HepG2 (cell line): Measurements from ENCODE around the gene ABCA4. TPM values are rescaled to one million over a fixed set of nuclear protein-coding genes. Genes with fewer than 3 reads are reported as not detected.

ENCODE experiments used
- ATF7 ChIP-seq, 2 experiments: fragments of 450-650 bp in 1 of 2; sonication (generic) in 1 of 2; formaldehyde crosslinking in 1 of 2; IDR thresholded peaks; 2 replicates each; pipeline versions ENCODE4 v1.4.0 to v1.6.1; 2016 to 2020; ENCODE audit warnings: antibody characterized with exemption in 1 of 2, mild to moderate bottlenecking in 1 of 2, missing genetic modification reagents in 1 of 2
- GLI4 ChIP-seq: sonication (generic); formaldehyde crosslinking; IDR thresholded peaks from 2 replicates; pipeline ENCODE4 v1.5.1; 2020; ENCODE audit warnings: missing genetic modification reagents, mild to moderate bottlenecking, moderate library complexity, borderline replicate concordance
- ISL2 ChIP-seq: sonication (generic); formaldehyde crosslinking; IDR thresholded peaks from 2 replicates; pipeline ENCODE4 v1.5.0; 2020; ENCODE audit warnings: missing genetic modification reagents
- NCOA1 ChIP-seq: sonication (generic); formaldehyde crosslinking; IDR thresholded peaks from 2 replicates; pipeline ENCODE4 v1.9.0; 2021; ENCODE audit warnings: missing genetic modification reagents
- NKX3-1 ChIP-seq: sonication (generic); formaldehyde crosslinking; IDR thresholded peaks from 2 replicates; pipeline ENCODE4 v1.5.0; 2020; ENCODE audit warnings: missing genetic modification reagents
- NR2F1 ChIP-seq, 2 experiments: fragments of 450-650 bp in 1 of 2; formaldehyde crosslinking in 1 of 2; IDR thresholded peaks; 2 replicates each; pipeline versions ENCODE4 v1.5.0 to v1.6.1; 2016 to 2020; ENCODE audit warnings: mild to moderate bottlenecking in 1 of 2, missing compliant biosample characterization in 1 of 2, missing genetic modification reagents in 1 of 2, moderate library complexity in 1 of 2
- NR3C1 ChIP-seq: sonication (generic); formaldehyde crosslinking; IDR thresholded peaks from 2 replicates; pipeline ENCODE4 v1.4.0; 2020; ENCODE audit warnings: missing genetic modification reagents
- PHF8 ChIP-seq: sonication (generic); formaldehyde crosslinking; IDR thresholded peaks from 2 replicates; pipeline ENCODE4 v1.5.0; 2020; ENCODE audit warnings: missing genetic modification reagents
- RFXAP ChIP-seq: sonication (generic); formaldehyde crosslinking; IDR thresholded peaks from 2 replicates; pipeline ENCODE4 v1.4.0; 2020; ENCODE audit warnings: missing genetic modification reagents, borderline replicate concordance
- SALL1 ChIP-seq: sonication (generic); formaldehyde crosslinking; IDR thresholded peaks from 2 replicates; pipeline ENCODE4 v1.8.0; 2022; ENCODE audit warnings: mild to moderate bottlenecking, missing genetic modification reagents
- SIN3B ChIP-seq: fragments of 150-350 bp; IDR thresholded peaks from 2 replicates; pipeline ENCODE4 v1.6.1; 2014; ENCODE audit warnings: low read length
- SMC3 ChIP-seq: IDR thresholded peaks from 2 replicates; pipeline ENCODE4 v1.6.1; 2011; ENCODE audit warnings: low read length, improper control_type of control experiment
- SOX13 ChIP-seq, 3 experiments: fragments of 450-650 bp in 1 of 3; sonication (generic) in 1 of 3; formaldehyde crosslinking in 1 of 3; IDR thresholded peaks in 2 of 3; conservative IDR thresholded peaks in 1 of 3; 2 replicates each; pipeline versions ENCODE4 v1.5.0 to v1.6.1; 2016 to 2020; ENCODE audit warnings: antibody characterized with exemption in 1 of 3, mild to moderate bottlenecking in 1 of 3, missing compliant biosample characterization in 1 of 3, missing genetic modification reagents in 1 of 3, moderate library complexity in 1 of 3
- TGIF2 ChIP-seq: IDR thresholded peaks from 2 replicates; pipeline ENCODE4 v1.6.1; 2016; ENCODE audit warnings: control low read depth, missing compliant biosample characterization
- TIGD3 ChIP-seq: sonication (generic); formaldehyde crosslinking; IDR thresholded peaks from 2 replicates; pipeline ENCODE4 v1.5.1; 2020; ENCODE audit warnings: mild to moderate bottlenecking, missing genetic modification reagents, borderline replicate concordance
- ZNF431 ChIP-seq: sonication (generic); formaldehyde crosslinking; IDR thresholded peaks from 2 replicates; pipeline ENCODE4 v1.9.0; 2022; ENCODE audit warnings: missing genetic modification reagents, low read depth, mild to moderate bottlenecking, borderline replicate concordance
- ZNF501 ChIP-seq: sonication (generic); formaldehyde crosslinking; IDR thresholded peaks from 2 replicates; pipeline ENCODE4 v1.5.1; 2020; ENCODE audit warnings: mild to moderate bottlenecking, moderate library complexity, missing genetic modification reagents
- ZNF687 ChIP-seq: sonication (generic); formaldehyde crosslinking; IDR thresholded peaks from 2 replicates; pipeline ENCODE4 v1.5.1; 2020; ENCODE audit warnings: mild to moderate bottlenecking, missing genetic modification reagents, moderate library complexity
- ZNF883 ChIP-seq: sonication (generic); formaldehyde crosslinking; IDR thresholded peaks from 2 replicates; pipeline ENCODE4 v1.5.1; 2020; ENCODE audit warnings: mild to moderate bottlenecking, missing genetic modification reagents; ENCODE audit errors: not compliant biosample characterization
- ZNF891 ChIP-seq: sonication (generic); formaldehyde crosslinking; IDR thresholded peaks from 2 replicates; pipeline ENCODE4 v1.5.0; 2020; ENCODE audit warnings: mild to moderate bottlenecking, missing genetic modification reagents
- polyA plus RNA-seq, 8 experiments: library from polyadenylated mRNA; depleted of rRNA in 3 of 8; stranded (reverse) in 7 of 8; unstranded in 1 of 8; fragments of >200 nt; fragmentation: Illumina TruSeq in 4 of 8; extraction: Trizol in 4 of 8; gene quantifications; 2 replicates each; pipeline versions ENCODE4 v1.2.1 to v1.2.3, GENCODE V29; 2011 to 2016; ENCODE audit warnings: low read depth in 4 of 8, missing spikeins in 1 of 8, mixed read lengths in 1 of 8; ENCODE audit not compliant: insufficient read depth in 1 of 8
- total RNA-seq, 5 experiments: library from RNA; depleted of rRNA; stranded (reverse); fragments of >200 nt; fragmentation: Illumina TruSeq; extraction: Trizol; gene quantifications; 2 replicates each; pipeline ENCODE4 v1.2.3, GENCODE V29; 2016; ENCODE audit warnings: low read depth in 1 of 5
- TF ChIP-seq, protein P1 (sequence below): IDR thresholded peaks from 2 replicates; pipeline ENCODE4 v1.6.1; 2016; ENCODE audit warnings: low read depth
- TF ChIP-seq, protein P2 (sequence below): conservative IDR thresholded peaks from 2 replicates; pipeline ENCODE4 v1.6.1; 2018; ENCODE audit warnings: missing genetic modification reagents

The ABCA4 gene
- total and polyA plus RNA-seq, 2 of the 13 experiments (the other 11 are each of a cell fraction or from before 2014, with no cell fraction given), result 0.24 to 0.67 TPM

DNA sequence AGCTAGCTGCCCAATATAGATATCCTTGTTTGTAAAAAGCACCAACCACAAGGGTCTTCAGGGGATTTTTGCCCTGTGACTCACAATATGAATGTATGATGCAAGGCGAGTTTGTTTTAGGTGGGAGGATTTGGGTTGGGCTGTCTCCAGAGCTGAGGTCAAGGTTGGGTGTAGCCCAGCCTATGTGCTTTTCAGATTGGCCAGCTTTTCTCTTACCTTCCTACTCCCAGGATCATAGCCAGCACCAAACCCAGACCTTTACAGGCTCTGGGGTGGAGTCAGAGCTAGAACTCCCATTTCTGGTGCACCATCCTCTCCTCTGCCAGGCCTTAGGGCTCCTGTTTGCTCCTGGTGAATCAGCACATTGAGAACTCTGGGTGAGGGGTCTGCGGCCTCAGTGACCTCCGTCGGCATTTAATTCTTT lies 156.2 kb downstream of the ABCA4 start (continued):
- no peak for TF ChIP-seq GLI4 (CRISPR knock-in tag)
- TF ChIP-seq SMC3, result no peak
- peak; percentile 70 for TF ChIP-seq SALL1 (CRISPR knock-in tag)
- TF ChIP-seq ZNF501 (CRISPR knock-in tag), result no peak
- no peak for TF ChIP-seq PHF8 (CRISPR knock-in tag)
- no peak for TF ChIP-seq TGIF2 (CRISPR knock-in tag)
- TF ChIP-seq SIN3B, result no peak
- TF ChIP-seq NR2F1 (CRISPR knock-in tag; IDR thresholded peaks at IDR 0.05), result peak; percentile 56 to 76; a peak in 3 of 4 replicates
- TF ChIP-seq NKX3-1 (CRISPR knock-in tag), result no peak
- TF ChIP-seq, protein P1, sequence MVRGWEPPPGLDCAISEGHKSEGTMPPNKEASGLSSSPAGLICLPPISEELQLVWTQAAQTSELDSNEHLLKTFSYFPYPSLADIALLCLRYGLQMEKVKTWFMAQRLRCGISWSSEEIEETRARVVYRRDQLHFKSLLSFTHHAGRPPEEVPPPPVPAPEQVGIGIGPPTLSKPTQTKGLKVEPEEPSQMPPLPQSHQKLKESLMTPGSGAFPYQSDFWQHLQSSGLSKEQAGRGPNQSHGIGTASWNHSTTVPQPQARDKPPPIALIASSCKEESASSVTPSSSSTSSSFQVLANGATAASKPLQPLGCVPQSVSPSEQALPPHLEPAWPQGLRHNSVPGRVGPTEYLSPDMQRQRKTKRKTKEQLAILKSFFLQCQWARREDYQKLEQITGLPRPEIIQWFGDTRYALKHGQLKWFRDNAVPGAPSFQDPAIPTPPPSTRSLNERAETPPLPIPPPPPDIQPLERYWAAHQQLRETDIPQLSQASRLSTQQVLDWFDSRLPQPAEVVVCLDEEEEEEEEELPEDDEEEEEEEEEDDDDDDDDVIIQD (CRISPR knock-in tag), result peak; percentile 59; the same call in 1 of the 2 replicates
- TF ChIP-seq NCOA1 (CRISPR knock-in tag), result no peak
- no peak for TF ChIP-seq ZNF883 (CRISPR knock-in tag)
- no peak for TF ChIP-seq TIGD3 (CRISPR knock-in tag)
- no peak for TF ChIP-seq ZNF431 (CRISPR knock-in tag)
- TF ChIP-seq ZNF687 (CRISPR knock-in tag), result no peak
- TF ChIP-seq RFXAP (CRISPR knock-in tag), result no peak
- no peak for TF ChIP-seq ZNF891 (CRISPR knock-in tag)
- TF ChIP-seq ISL2 (CRISPR knock-in tag), result 0 out of 2 replicates have a peak, but pooled peaks have one; percentile 22
- TF ChIP-seq SOX13 (IDR thresholded peaks at IDR 0.05), result no peak
- peak in 1 of 2 experiments; percentile 63; a peak in 2 of 4 replicates for TF ChIP-seq SOX13 (CRISPR knock-in tag; conservative IDR thresholded peaks at IDR 0.05 in 1 of 2, IDR thresholded peaks at IDR 0.05 in 1 of 2)
- peak; percentile 42; the same call in 1 of the 2 replicates for TF ChIP-seq ATF7 (IDR thresholded peaks at IDR 0.05)
- 0 out of 2 replicates have a peak, but pooled peaks have one; percentile 69 for TF ChIP-seq ATF7 (CRISPR knock-in tag; IDR thresholded peaks at IDR 0.05)
- no peak for TF ChIP-seq NR3C1 (CRISPR knock-in tag)
- TF ChIP-seq, protein P2, sequence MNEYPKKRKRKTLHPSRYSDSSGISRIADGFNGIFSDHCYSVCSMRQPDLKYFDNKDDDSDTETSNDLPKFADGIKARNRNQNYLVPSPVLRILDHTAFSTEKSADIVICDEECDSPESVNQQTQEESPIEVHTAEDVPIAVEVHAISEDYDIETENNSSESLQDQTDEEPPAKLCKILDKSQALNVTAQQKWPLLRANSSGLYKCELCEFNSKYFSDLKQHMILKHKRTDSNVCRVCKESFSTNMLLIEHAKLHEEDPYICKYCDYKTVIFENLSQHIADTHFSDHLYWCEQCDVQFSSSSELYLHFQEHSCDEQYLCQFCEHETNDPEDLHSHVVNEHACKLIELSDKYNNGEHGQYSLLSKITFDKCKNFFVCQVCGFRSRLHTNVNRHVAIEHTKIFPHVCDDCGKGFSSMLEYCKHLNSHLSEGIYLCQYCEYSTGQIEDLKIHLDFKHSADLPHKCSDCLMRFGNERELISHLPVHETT (CRISPR knock-in tag), result no peak
